Thyroid gland (tissue), 4 donors: ENCODE results near the gene TNNI3. TPM values are rescaled to one million over a fixed set of nuclear protein-coding genes. Genes with fewer than 3 reads are reported as not detected.

Source experiments
- DNase-seq, 2 donors: peaks; one replicate each; pipeline ENCODE4 v3.0.0-alpha.2; 2019
- H3K27ac ChIP-seq, 3 donors: fragments of 200-600 bp; sonication (generic); 1 replicate in 2 of 3; 2 replicates in 1 of 3; pipeline ENCODE4 v1.5.1; 2016 to 2019; ENCODE audit warnings: mild to moderate bottlenecking in 1 of 3, moderate library complexity in 1 of 3
- H3K27me3 ChIP-seq: fragments of 200-600 bp; sonication (generic); one replicate; pipeline ENCODE4 v1.5.1; 2019
- H3K36me3 ChIP-seq, 2 donors: fragments of 200-600 bp; sonication (generic); one replicate each; pipeline ENCODE4 v1.5.1; 2016 to 2019
- H3K4me1 ChIP-seq, 2 donors: fragments of 200-600 bp; sonication (generic); one replicate each; pipeline ENCODE4 v1.5.1; 2017 to 2019
- H3K4me3 ChIP-seq, 3 donors: fragments of 200-600 bp; sonication (generic); replicated peaks in 1 of 3; 1 replicate in 2 of 3; 2 replicates in 1 of 3; pipeline ENCODE4 v1.5.1; 2016; ENCODE audit warnings: mild to moderate bottlenecking in 1 of 3
- H3K9me3 ChIP-seq: fragments of 200-600 bp; sonication (generic); one replicate; pipeline ENCODE4 v1.5.1; 2017
- POLR2A ChIP-seq, 2 donors: fragments of 450-650 bp; IDR thresholded peaks; one replicate each; pipeline ENCODE4 v1.6.1; 2017; ENCODE audit warnings: antibody characterized with exemption in 2 of 2, mild to moderate bottlenecking in 2 of 2, moderate library complexity in 1 of 2
- WGBS, 2 donors: methylation state at CpG; one replicate each; pipeline ENCODE4 v1.1.5; 2017; 5-methylcytosine and 5-hydroxymethylcytosine counted together
- intact Hi-C: fragments of 100-400 bp; cut with DNase I; formaldehyde crosslinking; loops from one replicate; pipeline ENCODE4 v1.15.1; 2023
- total RNA-seq, 4 donors: library from RNA; depleted of rRNA; stranded (reverse); fragments of >200 nt; gene quantifications; one replicate each; pipeline ENCODE4 v1.2.3, GENCODE V29; 2016
- TF ChIP-seq, protein P1 (sequence below), 6 experiments: fragments of 200-600 bp in 3 of 6; fragments of 450-650 bp in 3 of 6; sonication (generic) in 3 of 6; IDR thresholded peaks; one replicate each; pipeline ENCODE4 v1.5.1; 2016 to 2019; ENCODE audit warnings: antibody characterized with exemption in 6 of 6, mild to moderate bottlenecking in 2 of 6, inconsistent platforms in 1 of 6, moderate library complexity in 1 of 6

The TNNI3 gene
- total RNA-seq, 4 donors from 2014 or later: not detected

DNA sequence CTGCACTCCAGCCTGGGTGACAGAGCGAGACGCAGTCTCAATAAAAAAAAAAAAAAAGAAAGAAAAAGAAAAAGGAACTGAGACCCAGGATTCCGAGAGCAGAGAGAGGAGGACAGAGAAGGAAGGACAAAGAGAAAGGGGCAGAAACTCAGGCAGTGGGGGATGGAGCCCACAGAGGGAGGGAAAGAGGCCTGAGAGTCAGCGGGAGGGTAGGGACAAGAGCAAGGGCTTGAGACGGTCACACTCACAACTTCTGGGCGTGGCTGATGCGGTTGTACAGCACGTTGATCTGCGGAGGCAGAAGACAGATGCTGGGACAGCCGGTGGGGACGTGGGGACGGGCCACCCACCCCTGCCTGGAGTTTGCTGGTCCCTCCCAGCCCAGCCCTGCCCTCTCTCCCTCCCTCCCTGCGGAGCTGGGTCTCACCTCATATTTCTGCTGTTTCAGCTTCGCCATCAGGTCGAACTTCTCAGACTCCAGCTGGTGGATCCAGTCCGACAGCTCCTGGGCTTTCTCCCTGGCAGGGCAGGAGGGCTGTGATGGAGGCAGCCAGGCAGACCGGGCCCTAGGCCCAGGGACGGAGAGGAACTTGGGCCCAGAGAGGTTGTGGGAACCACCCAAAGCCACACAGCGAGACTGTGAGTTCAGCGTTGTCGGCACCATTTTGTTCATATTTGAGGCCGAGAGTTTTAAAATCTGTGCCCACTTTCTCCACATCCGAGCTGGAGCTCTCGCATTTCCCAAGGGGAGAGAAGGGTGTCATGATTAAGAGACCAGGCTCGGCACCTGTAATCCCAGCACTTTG is 23.7 kb downstream of the TNNI3 start:
- Histone ChIP-seq H3K36me3 (no peaks in the 10 kb centered on the region), H3K27ac (no peak overlapping the region), H3K4me1 (no peaks in the 10 kb centered on the region), H3K9me3 (no peaks in the 10 kb centered on the region), H3K4me3 (no peak overlapping the region), H3K27me3 (no peaks in the 10 kb centered on the region)
- WGBS, 2 donors: 54 to 57% methylated on average over 22 to 25 of the region's 25 CpGs
- no peak for TF ChIP-seq POLR2A (IDR thresholded peaks at IDR 0.05)
- TF ChIP-seq, protein P1, sequence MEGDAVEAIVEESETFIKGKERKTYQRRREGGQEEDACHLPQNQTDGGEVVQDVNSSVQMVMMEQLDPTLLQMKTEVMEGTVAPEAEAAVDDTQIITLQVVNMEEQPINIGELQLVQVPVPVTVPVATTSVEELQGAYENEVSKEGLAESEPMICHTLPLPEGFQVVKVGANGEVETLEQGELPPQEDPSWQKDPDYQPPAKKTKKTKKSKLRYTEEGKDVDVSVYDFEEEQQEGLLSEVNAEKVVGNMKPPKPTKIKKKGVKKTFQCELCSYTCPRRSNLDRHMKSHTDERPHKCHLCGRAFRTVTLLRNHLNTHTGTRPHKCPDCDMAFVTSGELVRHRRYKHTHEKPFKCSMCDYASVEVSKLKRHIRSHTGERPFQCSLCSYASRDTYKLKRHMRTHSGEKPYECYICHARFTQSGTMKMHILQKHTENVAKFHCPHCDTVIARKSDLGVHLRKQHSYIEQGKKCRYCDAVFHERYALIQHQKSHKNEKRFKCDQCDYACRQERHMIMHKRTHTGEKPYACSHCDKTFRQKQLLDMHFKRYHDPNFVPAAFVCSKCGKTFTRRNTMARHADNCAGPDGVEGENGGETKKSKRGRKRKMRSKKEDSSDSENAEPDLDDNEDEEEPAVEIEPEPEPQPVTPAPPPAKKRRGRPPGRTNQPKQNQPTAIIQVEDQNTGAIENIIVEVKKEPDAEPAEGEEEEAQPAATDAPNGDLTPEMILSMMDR (IDR thresholded peaks at IDR 0.05): no peak
- intact Hi-C loops: no loop called here
- no peak for DNase-seq

DNA sequence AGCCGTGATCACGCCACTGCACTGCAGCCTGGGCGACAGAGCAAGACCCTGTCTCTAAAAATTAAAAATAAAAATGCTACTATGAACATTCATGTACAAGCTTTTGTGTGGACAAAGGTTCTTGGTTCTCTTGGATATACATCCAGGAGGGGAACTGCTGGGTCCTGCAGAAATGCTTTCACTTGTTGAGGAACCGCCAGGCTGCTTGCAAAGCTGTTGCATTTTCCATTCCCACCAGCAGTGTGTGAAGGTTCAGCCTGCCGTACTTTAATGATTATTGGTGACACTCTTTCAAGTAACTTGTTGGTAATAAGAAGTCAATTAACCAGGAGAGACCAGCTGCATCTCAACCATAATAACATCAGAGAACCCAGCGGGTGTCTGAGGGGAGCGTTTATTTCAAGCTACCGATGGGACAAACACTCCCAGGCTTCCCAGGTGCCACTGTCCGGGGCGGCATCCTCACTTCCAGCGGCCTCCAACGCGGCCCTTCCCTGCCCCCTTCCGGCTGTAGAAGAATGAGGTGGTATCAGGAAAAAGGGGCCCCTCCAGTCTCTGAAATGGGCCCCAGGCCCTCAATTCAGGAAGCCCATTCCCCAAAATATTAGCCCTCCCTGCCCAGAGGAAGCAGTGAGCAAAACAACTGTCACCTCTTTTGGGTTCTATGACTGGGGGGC is 24.9 kb downstream of the TNNI3 start:
- intact Hi-C loops: no loop called here
- WGBS, 2 donors: 63 to 66% methylated on average over 5 to 14 of the region's 14 CpGs
- H3K27me3 ChIP-seq: no peaks in the 10 kb centered on the region

DNA sequence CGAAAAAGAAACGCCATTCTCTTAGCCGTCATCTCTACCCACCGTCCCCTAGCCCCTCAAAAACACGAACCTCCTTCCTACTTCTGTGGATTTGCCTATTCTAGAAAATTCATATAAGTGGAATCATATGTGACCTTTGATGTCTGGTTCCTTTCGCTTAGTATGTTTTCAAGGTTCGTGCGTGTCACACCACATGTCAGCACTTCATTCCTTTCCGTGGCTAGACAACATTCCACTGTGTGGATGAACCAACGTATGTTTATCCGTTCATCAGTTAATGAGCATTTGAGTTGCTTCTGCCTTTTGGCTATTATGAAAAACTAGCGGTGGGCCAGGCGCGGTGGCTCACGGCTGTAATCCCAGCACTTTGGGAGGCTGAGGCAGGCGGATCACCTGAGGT is 26.1 kb downstream of the TNNI3 start:
- TF ChIP-seq, protein P1 (IDR thresholded peaks at IDR 0.05): no peak
- no peak for TF ChIP-seq POLR2A (IDR thresholded peaks at IDR 0.05)
- 83 to 89% methylated on average over 16 of the region's 16 CpGs for WGBS, 2 donors
- no peak for DNase-seq

More for the DNA sequence above, 24.9 kb downstream of the TNNI3 start:
- no peak overlapping the region for H3K27ac ChIP-seq
- TF ChIP-seq POLR2A (IDR thresholded peaks at IDR 0.05): no peak
- TF ChIP-seq, protein P1 (IDR thresholded peaks at IDR 0.05): no peak
- no peak overlapping the region for H3K4me3 ChIP-seq
- H3K4me1 ChIP-seq: no peaks in the 10 kb centered on the region
- no peaks in the 10 kb centered on the region for H3K9me3 ChIP-seq
- no peaks in the 10 kb centered on the region for H3K36me3 ChIP-seq
- no peak for DNase-seq

DNA sequence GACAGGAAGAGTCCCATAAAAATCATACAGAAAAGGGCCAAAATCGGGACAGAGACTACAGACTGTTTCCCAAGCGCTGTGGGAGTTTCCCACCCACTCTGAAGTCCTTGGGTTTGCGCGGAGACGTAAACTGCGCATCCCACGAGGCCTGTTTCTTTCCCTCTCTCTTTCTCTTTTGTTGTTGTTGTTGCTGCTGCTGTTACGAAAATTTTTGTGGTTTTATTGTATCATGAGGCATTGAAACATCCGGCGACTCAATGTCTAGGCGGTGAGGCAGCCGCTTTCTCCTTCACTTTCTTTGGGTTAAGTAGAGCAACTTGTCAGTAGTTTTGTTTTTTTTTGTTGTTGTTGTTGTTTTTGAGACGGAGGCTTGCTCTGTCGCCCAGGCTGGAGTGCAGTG is 38.5 kb downstream of the TNNI3 start:
- no peaks in the 10 kb centered on the region for H3K9me3 ChIP-seq
- intact Hi-C loops: no loop called here
- DNase-seq: no peak

More for the DNA sequence above, 26.1 kb downstream of the TNNI3 start:
- Histone ChIP-seq H3K4me3 (no peak overlapping the region), H3K9me3 (no peaks in the 10 kb centered on the region), H3K4me1 (no peaks in the 10 kb centered on the region), H3K36me3 (no peaks in the 10 kb centered on the region), H3K27ac (no peak overlapping the region), H3K27me3 (no peaks in the 10 kb centered on the region)
- intact Hi-C loops: no loop called here

More for the DNA sequence above, 38.5 kb downstream of the TNNI3 start:
- H3K4me3 ChIP-seq: no peak overlapping the region
- TF ChIP-seq, protein P1 (IDR thresholded peaks at IDR 0.05): no peak
- TF ChIP-seq POLR2A (IDR thresholded peaks at IDR 0.05): no peak
- 68 to 80% methylated on average over 14 of the region's 14 CpGs for WGBS, 2 donors
- H3K36me3 ChIP-seq: no peaks in the 10 kb centered on the region
- H3K27me3 ChIP-seq: no peaks in the 10 kb centered on the region
- H3K4me1 ChIP-seq: peaks cover 21 to 35% of the 10 kb centered on the region in 2 donors
- no peak overlapping the region for H3K27ac ChIP-seq
